ENCODE results near the gene FABP3. TPM values are rescaled to one million over a fixed set of nuclear protein-coding genes. Genes with fewer than 3 reads are reported as not detected.

The FABP3 gene
- polyA plus RNA-seq, 1 donor from 2014 or later: 7.1 TPM

GRCh38 chr1:31390071-31390470 is 17.2 kb upstream of the FABP3 start:
- Histone ChIP-seq H3K4me2 (ENCODE audit: low read length) (no peak overlapping the region), H2AFZ (ENCODE audit: low read depth, low read length) (no peak overlapping the region), H4K20me1 (ENCODE audit: insufficient read depth) (no peaks in the 10 kb centered on the region), H3K36me3 (ENCODE audit: insufficient read depth, low read length) (no peaks in the 10 kb centered on the region), H3K79me2 (replicated peaks; ENCODE audit: insufficient read depth, low read length) (no peaks in the 10 kb centered on the region), H3F3A (ENCODE audit: insufficient read depth, low read length, poor library complexity, severe bottlenecking) (no peaks in the 10 kb centered on the region), H3K4me3 (ENCODE audit: low read length) (no peak overlapping the region), H3K27me3 (ENCODE audit: insufficient read depth, low read depth, low read length) (no peaks in the 10 kb centered on the region), H3K9me3 (ENCODE audit: low read length) (no peaks in the 10 kb centered on the region), H3K27ac (ENCODE audit: low read length) (no peak overlapping the region), H3K9me2 (ENCODE audit: insufficient read depth, low read length) (no peaks in the 10 kb centered on the region), H3K9ac (ENCODE audit: low read length) (no peak overlapping the region)
- TF ChIP-seq EP300 (conservative IDR thresholded peaks at IDR 0.05; ENCODE audit: poor library complexity, severe bottlenecking) (no peak), RAD21 (conservative IDR thresholded peaks at IDR 0.05) (no peak), SMC3 (conservative IDR thresholded peaks at IDR 0.05; ENCODE audit: poor library complexity) (no peak), EZH2 (IDR thresholded peaks at IDR 0.05; ENCODE audit: borderline replicate concordance, insufficient read depth, low read length, poor library complexity, severe bottlenecking) (no peak), MXI1 (conservative IDR thresholded peaks at IDR 0.05; ENCODE audit: poor library complexity, severe bottlenecking) (no peak)
- TF ChIP-seq, protein P1, sequence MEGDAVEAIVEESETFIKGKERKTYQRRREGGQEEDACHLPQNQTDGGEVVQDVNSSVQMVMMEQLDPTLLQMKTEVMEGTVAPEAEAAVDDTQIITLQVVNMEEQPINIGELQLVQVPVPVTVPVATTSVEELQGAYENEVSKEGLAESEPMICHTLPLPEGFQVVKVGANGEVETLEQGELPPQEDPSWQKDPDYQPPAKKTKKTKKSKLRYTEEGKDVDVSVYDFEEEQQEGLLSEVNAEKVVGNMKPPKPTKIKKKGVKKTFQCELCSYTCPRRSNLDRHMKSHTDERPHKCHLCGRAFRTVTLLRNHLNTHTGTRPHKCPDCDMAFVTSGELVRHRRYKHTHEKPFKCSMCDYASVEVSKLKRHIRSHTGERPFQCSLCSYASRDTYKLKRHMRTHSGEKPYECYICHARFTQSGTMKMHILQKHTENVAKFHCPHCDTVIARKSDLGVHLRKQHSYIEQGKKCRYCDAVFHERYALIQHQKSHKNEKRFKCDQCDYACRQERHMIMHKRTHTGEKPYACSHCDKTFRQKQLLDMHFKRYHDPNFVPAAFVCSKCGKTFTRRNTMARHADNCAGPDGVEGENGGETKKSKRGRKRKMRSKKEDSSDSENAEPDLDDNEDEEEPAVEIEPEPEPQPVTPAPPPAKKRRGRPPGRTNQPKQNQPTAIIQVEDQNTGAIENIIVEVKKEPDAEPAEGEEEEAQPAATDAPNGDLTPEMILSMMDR (IDR thresholded peaks at IDR 0.05; ENCODE audit: poor library complexity, severe bottlenecking): no peak

DNA sequence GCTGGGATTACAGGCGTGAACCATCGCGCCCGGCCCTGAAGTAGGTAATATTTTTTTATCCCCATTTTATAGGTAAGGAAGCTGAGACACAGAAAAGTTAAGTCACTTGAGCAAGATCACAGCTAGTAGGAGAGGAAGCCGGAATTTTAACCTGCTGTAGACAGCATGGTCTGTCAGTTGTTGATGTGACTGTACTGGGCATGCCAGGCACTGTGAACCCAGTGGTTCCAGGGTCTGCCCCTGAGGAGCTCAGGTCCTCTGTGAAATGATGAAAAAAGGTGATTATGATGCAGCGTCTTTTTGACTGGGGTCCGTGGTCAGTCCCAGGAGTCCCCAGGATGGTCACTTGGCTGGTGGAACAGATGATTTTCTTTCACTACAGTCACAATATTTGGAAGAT is 16.7 kb upstream of the FABP3 start:
- Histone ChIP-seq H3K4me2 (ENCODE audit: low read length) (no peak overlapping the region), H2AFZ (ENCODE audit: low read depth, low read length) (no peak overlapping the region), H3K9me2 (ENCODE audit: insufficient read depth, low read length) (no peaks in the 10 kb centered on the region), H3K36me3 (ENCODE audit: insufficient read depth, low read length) (no peaks in the 10 kb centered on the region), H3K27ac (ENCODE audit: low read length) (no peak overlapping the region), H3K4me3 (ENCODE audit: low read length) (no peak overlapping the region), H3K9me3 (ENCODE audit: low read length) (no peaks in the 10 kb centered on the region), H4K20me1 (ENCODE audit: insufficient read depth) (no peaks in the 10 kb centered on the region), H3K9ac (ENCODE audit: low read length) (no peak overlapping the region), H3K79me2 (replicated peaks; ENCODE audit: insufficient read depth, low read length) (no peaks in the 10 kb centered on the region), H3K27me3 (ENCODE audit: insufficient read depth, low read depth, low read length) (no peaks in the 10 kb centered on the region), H3F3A (ENCODE audit: insufficient read depth, low read length, poor library complexity, severe bottlenecking) (no peaks in the 10 kb centered on the region)
- no peak for TF ChIP-seq TAF1 (IDR thresholded peaks at IDR 0.05; ENCODE audit: low read depth)
- TF ChIP-seq, protein P1 (IDR thresholded peaks at IDR 0.05; ENCODE audit: poor library complexity, severe bottlenecking): no peak
- no peak for TF ChIP-seq REST (IDR thresholded peaks at IDR 0.05; ENCODE audit: borderline replicate concordance)
- TF ChIP-seq MXI1 (conservative IDR thresholded peaks at IDR 0.05; ENCODE audit: poor library complexity, severe bottlenecking): no peak
- no peak for TF ChIP-seq POLR2AphosphoS5 (IDR thresholded peaks at IDR 0.05)
- no peak for TF ChIP-seq SMC3 (conservative IDR thresholded peaks at IDR 0.05; ENCODE audit: poor library complexity)
- TF ChIP-seq EZH2 (IDR thresholded peaks at IDR 0.05; ENCODE audit: borderline replicate concordance, insufficient read depth, low read length, poor library complexity, severe bottlenecking): no peak
- TF ChIP-seq RAD21 (conservative IDR thresholded peaks at IDR 0.05): no peak
- TF ChIP-seq EP300 (conservative IDR thresholded peaks at IDR 0.05; ENCODE audit: poor library complexity, severe bottlenecking): no peak
